ENCODE measurements around the gene GCHFR. TPM values are rescaled to one million over a fixed set of nuclear protein-coding genes. Genes with fewer than 3 reads are reported as not detected.

Gene GCHFR
- 12.4 and 13.8 TPM in 2 replicates for total RNA-seq

DNA sequence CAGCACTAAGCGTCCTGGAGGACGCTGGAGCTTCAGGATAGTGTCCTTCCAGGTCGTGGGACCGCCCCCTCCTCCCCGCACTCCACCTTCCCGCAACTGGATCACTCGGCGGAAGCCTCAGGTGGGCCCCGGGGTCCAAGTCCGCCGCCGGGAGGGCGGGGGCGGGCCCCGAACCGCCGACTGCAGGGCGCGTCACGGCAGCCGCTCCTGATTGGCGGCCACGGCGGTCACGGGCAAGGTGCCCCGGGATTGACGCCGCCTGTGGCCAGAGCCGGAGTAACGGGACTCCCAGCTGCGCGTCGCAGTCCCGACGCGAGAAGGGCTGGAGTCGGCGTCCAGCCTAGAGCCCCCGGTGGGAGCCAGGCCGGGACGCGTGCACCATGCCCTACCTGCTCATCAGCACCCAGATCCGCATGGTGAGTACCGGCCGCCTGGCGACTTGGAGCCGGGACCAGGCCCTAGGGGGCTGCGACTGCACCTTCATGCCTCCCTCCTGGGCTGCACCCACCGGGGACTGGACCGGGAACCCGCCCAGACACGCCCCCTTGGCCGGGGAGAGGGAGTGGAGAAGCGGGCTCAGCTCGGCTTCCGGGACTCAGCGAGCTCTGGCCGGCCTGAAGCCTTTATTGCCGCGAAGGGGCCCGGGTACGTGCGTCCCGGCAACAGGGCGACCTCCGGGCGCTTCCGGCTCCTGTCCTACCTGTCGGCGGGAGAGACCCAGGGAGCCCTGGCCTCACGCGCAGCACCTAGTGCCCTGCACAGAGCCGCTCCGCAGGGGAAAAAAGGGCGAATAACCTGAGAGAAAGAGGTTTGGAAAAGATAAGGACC lies at the start of gene GCHFR:
Gene GCHFR (plus strand): TSS at position 268 of the 828 bp plus-strand sequence. CDS start 113 bp downstream, at position 381.
- no peak for DNase-seq (ENCODE audit: low read depth)

DNA sequence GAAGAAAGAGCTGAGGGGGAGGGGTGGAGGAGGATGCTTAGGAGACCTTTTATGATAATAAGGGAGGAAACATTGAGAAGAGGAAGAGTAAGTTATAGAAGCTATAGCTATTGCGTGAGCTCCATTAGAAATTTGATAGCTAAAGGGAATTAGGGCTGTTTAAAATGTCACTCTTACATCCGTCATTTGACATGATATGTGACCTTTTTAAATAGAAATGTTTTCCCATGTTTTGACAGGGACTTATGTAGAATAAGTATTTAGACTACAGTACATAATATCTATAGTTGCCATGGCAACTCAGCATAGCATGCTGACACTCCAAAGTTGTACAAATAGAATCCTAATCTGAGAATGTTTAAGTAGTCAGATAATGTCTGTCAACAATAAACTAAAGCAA lies 49.7 kb upstream of the GCHFR start:
- no peaks in the 10 kb centered on the region for H3K27me3 ChIP-seq (ENCODE audit: control insufficient read depth, insufficient read depth, low read length)
- H3K36me3 ChIP-seq (ENCODE audit: control insufficient read depth, insufficient read depth, low read length): no peaks in the 10 kb centered on the region
- DNase-seq (ENCODE audit: low read depth) (no peak), FAIRE-seq (no peak)
- no peak overlapping the region for H3K4me3 ChIP-seq (ENCODE audit: low read depth, low read length)
- TF ChIP-seq, protein P1, sequence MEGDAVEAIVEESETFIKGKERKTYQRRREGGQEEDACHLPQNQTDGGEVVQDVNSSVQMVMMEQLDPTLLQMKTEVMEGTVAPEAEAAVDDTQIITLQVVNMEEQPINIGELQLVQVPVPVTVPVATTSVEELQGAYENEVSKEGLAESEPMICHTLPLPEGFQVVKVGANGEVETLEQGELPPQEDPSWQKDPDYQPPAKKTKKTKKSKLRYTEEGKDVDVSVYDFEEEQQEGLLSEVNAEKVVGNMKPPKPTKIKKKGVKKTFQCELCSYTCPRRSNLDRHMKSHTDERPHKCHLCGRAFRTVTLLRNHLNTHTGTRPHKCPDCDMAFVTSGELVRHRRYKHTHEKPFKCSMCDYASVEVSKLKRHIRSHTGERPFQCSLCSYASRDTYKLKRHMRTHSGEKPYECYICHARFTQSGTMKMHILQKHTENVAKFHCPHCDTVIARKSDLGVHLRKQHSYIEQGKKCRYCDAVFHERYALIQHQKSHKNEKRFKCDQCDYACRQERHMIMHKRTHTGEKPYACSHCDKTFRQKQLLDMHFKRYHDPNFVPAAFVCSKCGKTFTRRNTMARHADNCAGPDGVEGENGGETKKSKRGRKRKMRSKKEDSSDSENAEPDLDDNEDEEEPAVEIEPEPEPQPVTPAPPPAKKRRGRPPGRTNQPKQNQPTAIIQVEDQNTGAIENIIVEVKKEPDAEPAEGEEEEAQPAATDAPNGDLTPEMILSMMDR (IDR thresholded peaks at IDR 0.05; ENCODE audit: insufficient read depth, low read length, severe bottlenecking): no peak

More for the DNA sequence above, at the start of gene GCHFR:
- no peaks in the 10 kb centered on the region for H3K27me3 ChIP-seq (ENCODE audit: control insufficient read depth, insufficient read depth, low read length)
- peak within 1 kb of the TSS; percentile 44 for H3K4me3 ChIP-seq (ENCODE audit: low read depth, low read length)
- TF ChIP-seq, protein P1 (IDR thresholded peaks at IDR 0.05; ENCODE audit: insufficient read depth, low read length, severe bottlenecking): peak; percentile 33
- no peaks in the 10 kb centered on the region for H3K36me3 ChIP-seq (ENCODE audit: control insufficient read depth, insufficient read depth, low read length)
- no peak for FAIRE-seq

DNA sequence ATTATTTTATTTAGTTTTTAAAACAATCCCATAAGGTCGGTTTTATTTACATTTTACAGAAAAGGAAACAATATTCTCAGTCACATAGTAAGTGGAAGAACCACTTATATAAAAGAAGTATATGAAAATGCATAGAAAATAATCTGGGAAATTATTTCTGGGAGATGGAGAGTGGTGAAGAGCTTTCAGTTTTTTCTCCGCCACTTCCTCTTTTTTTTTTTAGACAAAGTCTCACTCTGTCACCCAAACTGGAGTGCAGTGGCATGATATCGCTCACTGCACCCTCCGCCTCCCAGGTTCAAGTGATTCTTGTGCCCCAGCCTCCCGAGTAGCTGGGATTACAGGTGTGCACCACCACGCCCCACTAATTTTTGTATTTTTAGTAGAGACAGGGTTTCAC lies 47.7 kb upstream of the GCHFR start:
- Histone ChIP-seq H3K36me3 (ENCODE audit: control insufficient read depth, insufficient read depth, low read length) (no peaks in the 10 kb centered on the region), H3K4me3 (ENCODE audit: low read depth, low read length) (no peak overlapping the region), H3K27me3 (ENCODE audit: control insufficient read depth, insufficient read depth, low read length) (no peaks in the 10 kb centered on the region)
- DNase-seq (ENCODE audit: low read depth): no peak
- TF ChIP-seq, protein P1 (IDR thresholded peaks at IDR 0.05; ENCODE audit: insufficient read depth, low read length, severe bottlenecking): no peak
- no peak for FAIRE-seq

DNA sequence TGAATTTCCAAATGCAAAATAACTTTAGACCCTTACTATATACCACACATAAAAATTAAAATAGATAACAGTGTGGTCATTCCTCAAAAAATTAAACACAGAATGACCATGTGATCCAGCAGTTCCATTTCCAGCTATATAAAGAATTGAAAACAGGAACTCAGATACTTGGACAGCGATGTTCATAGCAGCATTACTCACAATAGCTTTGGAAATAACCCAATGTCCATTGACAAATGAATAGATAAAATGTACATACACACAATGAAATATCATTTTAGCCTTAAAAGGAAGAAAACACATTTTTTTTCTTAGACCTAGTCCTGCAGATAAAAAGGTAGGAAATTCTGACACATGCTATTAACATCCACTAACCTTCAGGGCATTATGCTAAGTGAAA lies 42.2 kb upstream of the GCHFR start:
- Histone ChIP-seq H3K4me3 (ENCODE audit: low read depth, low read length) (no peak overlapping the region), H3K36me3 (ENCODE audit: control insufficient read depth, insufficient read depth, low read length) (no peaks in the 10 kb centered on the region), H3K27me3 (ENCODE audit: control insufficient read depth, insufficient read depth, low read length) (no peaks in the 10 kb centered on the region)
- FAIRE-seq (no peak), DNase-seq (ENCODE audit: low read depth) (no peak)
- TF ChIP-seq, protein P1 (IDR thresholded peaks at IDR 0.05; ENCODE audit: insufficient read depth, low read length, severe bottlenecking): no peak

DNA sequence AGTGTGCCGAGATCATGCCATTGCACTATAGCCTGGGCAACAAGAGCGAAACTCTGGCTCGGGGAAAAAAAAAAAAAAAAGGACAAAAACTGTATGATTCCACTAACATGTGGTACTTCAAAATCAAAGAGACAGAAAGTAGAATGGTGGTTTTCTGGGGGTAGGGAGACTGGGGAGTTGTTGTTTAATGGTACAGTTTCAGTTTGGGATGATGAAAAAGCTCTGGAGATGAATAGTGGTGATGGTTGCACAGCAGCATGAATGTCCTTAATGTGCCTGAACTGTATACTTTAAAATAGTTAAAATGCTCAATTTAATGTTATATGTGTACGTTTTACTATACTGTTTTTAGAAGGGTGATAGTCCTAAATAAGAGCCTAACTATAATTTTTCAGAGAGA lies 41.5 kb upstream of the GCHFR start:
- Histone ChIP-seq H3K4me3 (ENCODE audit: low read depth, low read length) (no peak overlapping the region), H3K36me3 (ENCODE audit: control insufficient read depth, insufficient read depth, low read length) (no peaks in the 10 kb centered on the region), H3K27me3 (ENCODE audit: control insufficient read depth, insufficient read depth, low read length) (no peaks in the 10 kb centered on the region)
- FAIRE-seq (no peak), DNase-seq (ENCODE audit: low read depth) (no peak)
- TF ChIP-seq, protein P1 (IDR thresholded peaks at IDR 0.05; ENCODE audit: insufficient read depth, low read length, severe bottlenecking): no peak
